SIG-M5 treated with dmso at 0.1 percent for 504 hours (cell line): ENCODE measurements around the gene RRAS.

Experiments used
- DNase-seq: peaks from one replicate; lab custom pipeline; 2025; ENCODE audit not compliant: unreplicated experiment; lab: John Stamatoyannopoulos, UW

Gene RRAS

GRCh38 chr19:49640113-49640898, at the start of gene RRAS:
Gene RRAS, minus strand, starts transcription at chr19:49640143. Its CDS starts 45 bp downstream, at chr19:49640098.
- DNase-seq, result peak; percentile 100

- no peak for DNase-seq
Observed at GRCh38 chr19:49689133-49690078, 49.5 kb upstream of the RRAS start, which contains the start of gene ADM5. Gene ADM5, plus strand, starts transcription at chr19:49689594. Its CDS starts 244 bp downstream, at chr19:49689838.

GRCh38 chr19:49688531-49689132, 48.7 kb upstream of the RRAS start:
- no peak for DNase-seq

GRCh38 chr19:49687566-49688316, 47.8 kb upstream of the RRAS start:
- no peak for DNase-seq

- DNase-seq, result no peak
Observed at GRCh38 chr19:49687150-49687549, 47.2 kb upstream of the RRAS start.

GRCh38 chr19:49686503-49687088, 46.7 kb upstream of the RRAS start:
- no peak for DNase-seq

GRCh38 chr19:49685845-49686332, 45.9 kb upstream of the RRAS start:
- DNase-seq, result no peak

- DNase-seq, result no peak
Observed at GRCh38 chr19:49684983-49685553, 45.1 kb upstream of the RRAS start.

GRCh38 chr19:49684251-49684982, 44.5 kb upstream of the RRAS start:
- DNase-seq, result no peak

GRCh38 chr19:49683814-49684250, 43.9 kb upstream of the RRAS start:
- DNase-seq, result no peak

GRCh38 chr19:49682274-49682673, 42.3 kb upstream of the RRAS start:
- no peak for DNase-seq

GRCh38 chr19:49681830-49682229, 41.9 kb upstream of the RRAS start:
- no peak for DNase-seq

GRCh38 chr19:49680421-49681351, 40.7 kb upstream of the RRAS start:
- peak; percentile 79 for DNase-seq

- no peak for DNase-seq
Observed at GRCh38 chr19:49679771-49680413, 39.9 kb upstream of the RRAS start.

GRCh38 chr19:49678985-49679770, 39.2 kb upstream of the RRAS start:
- no peak for DNase-seq

GRCh38 chr19:49677901-49678674, 38.1 kb upstream of the RRAS start:
- peak; percentile 80 for DNase-seq
